ENCODE measurements around the gene GREM2.
A peak's percentile ranks its signal among the peaks of the same experiment; 100 is the strongest.

Gene GREM2

DNA sequence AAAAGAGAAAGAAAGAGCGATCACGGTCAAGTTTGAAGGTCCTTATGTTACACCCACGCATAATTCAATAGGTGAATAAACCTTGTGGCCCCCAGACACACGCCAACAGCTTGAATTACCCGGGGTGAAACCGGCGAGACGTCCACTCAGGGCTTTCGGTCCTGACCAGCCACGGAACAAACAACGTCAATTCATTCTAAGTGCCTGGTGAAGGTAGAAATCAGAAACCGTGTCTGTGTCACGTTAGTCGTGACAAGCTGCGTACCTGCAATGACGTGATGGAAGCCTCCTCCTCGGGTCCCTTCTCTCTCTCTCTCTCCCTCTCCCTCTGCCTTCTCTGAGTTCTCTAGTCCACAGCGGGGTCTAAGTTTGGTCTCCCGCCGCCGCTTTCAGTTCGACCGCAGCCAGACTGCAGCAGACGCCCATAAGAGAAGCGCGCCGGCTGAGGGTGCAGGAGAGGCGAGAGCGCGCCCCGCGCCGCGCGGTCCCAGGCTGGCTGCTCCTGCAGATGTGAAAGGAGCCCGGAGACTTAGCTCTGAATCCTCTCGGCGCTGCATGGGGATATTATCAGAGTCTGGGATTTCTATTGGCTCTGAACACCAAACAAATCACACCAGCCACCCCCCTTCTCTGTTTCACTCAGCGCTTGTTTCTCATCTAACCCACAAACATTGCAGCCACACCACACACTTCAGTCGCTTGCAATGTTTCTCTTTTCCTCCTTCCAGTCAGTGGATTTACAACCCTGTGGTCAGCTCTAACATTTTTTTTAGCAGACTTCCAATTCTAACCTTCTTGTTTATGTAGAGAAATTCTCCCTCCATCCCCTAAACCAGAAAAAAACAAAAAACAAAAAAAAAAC is at the start of gene GREM2:
Gene GREM2, minus strand, starts transcription at position 537 of the 862 bp plus-strand sequence. CDS start 118,680 bp downstream, outside the sequence.
- peak; percentile 68 for DNase-seq

DNA sequence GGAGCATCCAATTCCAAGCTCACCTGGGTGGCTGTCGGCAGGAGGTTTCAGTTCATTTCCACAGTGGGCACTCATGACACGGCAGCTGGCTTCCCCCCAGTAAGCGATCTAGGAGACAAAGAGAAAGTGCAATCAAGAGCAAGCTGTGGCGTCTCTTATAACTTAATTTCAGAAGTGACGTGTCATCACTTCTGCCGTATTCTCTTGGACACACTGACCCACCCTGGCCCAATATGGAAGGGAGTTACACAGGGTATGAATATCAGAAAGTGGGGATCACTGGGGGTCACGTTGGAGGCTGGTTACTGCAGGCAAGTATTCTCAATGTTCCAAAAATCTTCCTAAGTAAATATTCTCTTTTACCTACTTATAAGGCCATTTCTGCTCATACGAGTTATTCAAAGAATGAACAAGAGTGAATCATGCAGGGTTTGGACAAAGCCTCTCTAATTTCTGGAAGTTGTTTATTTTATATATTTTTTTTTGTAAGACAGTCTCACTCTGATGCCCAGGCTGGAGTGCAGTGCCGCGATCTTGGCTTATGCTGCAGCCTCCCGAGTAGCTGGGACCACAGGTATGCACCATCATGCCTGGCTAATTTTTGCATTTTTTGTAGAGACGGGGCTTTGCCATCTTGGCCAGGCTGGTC is 46.5 kb upstream of the GREM2 start:
- DNase-seq, result no peak

DNA sequence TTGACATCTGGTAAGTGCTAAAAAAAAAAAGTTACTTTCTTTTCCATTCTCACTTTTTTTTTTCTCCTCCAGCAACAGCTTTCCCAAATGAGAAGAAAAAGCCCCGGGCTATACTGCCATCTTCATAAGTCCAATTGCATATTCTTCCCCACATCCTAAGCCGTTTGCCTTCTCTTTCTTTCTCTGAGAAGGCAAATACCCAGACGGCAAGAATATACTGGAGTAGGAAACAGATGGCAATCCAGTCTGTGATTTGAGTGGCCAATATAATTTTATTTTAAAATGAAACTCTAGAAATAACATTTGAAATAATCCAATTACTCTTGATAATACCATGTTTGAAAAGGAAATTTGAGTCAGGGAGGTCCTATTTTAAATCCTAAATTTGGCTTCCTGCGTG is 44.6 kb upstream of the GREM2 start:
- DNase-seq, result no peak

DNA sequence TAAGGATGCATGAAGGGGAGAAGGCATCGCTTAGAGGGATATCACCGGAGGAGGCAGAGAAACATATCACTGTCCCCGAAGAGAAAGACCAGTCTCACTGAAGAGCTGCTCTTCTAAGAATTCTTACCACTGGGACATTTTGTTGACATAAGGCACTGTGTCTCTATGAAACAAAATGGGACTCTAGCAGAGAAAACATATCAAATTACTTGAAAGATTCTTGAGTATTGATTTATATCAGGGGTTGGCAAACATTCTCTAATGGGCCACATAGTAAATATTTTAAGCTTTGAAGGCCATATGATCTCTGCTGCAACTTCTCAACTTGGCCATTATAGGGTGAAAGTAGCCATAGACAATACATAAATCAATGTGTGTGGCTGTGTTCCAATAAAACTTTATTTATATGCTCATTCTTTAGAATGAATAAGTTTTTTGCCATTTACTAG is 41.0 kb upstream of the GREM2 start:
- DNase-seq, result peak; percentile 18

DNA sequence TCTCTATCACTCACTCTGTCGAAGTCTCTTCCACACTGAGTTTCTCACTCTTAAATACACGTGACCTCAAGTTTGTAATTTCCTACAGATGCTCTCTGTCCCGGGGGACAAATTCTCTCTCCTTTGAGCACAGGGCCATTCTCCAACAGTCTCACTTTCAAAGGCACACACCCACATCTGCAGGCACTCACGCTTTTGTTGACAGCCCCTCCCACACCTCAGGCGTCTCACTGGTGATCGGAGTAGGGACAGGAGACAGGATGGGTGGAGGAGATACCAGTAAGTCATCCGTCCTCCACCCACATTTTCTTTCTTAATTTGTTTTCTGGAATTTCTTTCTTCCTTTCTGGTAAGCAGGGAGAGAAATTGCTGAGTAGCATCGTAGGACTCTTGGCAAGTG is 40.6 kb upstream of the GREM2 start:
- peak; percentile 18 for DNase-seq

DNA sequence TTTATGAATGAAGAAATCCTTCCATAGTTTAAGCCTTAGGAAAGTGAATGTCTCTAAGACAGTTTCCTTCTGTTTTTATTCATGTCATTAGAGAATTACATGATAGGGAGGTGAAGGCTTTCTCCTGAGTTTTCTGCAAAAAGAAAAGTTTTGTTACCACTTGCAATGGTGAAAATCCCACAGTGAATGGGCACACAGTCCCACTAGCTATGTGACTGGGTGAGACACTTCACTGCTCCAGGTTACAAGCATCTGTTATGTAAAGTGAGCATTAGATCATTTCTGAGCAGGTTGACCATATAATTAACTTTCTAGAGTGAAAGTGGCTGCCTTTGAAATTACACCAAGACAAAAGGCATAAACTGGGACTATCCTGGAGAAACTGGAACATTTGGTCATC is 38.9 kb upstream of the GREM2 start:
- no peak for DNase-seq

DNA sequence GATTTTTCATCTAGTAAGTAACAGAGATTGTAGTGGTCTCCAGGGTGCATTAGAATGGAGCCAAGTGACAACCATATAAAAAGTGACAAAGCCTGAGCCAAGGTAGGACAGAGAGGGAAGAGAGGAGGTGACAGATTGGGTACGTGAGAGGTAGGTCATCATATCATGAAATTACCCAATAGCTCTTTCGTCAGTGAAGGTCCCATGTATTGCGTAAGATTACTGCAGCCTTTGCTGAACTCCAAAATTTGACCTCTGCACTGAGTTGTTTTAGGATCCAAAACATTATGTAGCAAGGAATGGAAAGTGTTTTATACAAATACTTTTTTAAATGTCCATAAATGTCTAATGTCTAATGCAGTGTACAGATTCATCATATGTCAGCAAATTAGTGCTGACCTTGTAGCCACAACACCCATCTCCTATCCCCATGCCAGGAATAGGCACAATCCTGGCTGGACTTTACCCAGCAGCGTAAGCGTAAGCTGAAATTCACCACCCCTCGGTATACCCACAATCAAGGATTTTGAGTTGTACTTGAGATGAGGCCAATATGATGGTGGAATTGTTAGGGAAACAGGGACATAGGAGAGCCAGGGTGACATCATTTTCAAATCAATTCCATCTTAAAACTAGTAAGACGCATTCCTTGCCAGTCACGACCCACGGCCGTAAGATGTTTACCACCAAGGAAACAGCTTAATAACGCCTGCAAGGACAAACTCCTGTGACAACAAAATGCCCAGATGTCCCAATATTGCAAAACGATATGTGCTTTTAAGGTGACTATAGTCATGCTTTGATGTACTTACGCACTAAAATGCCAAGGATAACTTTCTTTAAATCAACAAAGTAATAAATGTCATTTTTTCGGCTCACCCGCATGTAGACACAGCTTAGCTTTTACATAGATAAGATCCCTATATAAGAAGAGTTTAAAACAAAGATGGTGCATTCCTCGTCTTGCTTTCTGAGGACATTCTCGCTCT is 38.1 kb upstream of the GREM2 start:
- DNase-seq, result no peak

DNA sequence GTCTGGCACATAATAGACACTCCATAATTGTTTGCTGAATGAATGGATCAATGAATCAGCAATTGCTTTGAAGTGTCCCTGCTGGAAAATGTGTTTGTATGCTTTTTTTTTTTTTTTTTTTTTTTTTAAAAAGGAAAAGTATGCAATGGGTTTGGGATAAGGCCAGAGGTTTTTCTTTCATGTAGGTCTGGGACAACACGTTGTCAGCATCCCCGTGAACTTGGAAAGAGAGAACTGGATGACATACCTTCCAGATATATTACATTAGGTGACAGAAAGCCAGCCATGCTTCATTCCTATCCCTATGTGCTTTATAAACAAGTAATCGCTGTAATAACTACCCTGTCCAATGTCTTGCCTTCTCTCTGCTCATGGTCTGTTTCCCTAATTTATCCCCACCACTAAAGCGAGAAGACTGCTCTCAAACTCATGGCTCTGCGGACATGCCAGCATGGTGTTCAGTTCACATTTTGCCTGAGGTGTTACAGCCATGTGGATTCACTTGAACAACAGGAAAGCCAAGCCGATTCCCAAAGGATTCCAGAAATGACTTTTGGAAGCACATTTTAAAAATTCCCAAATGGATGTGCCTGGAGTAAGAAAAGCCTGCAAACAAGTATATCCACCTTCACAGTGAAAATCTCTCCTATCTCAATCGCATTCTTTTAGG is 34.8 kb upstream of the GREM2 start:
- peak; percentile 23 for DNase-seq

DNA sequence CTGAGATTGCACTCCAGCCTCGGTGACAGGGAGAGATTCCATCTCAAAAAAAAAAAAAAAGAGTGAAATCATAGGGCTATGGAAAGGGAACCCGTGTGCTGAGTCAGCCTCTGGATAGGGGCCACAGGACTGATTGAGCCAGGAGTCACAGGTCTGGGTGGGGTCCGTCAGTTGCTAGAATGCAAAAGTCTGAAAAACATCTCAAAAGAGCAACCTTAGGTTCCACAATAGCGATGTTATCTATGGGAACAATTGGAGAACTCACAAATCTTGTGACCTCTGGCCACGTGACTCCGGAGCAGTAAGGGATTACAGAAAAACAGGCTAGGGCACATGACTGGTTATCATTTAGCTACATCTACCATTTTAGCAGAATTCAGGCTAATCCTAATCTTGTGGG is 32.8 kb upstream of the GREM2 start:
- no peak for DNase-seq

DNA sequence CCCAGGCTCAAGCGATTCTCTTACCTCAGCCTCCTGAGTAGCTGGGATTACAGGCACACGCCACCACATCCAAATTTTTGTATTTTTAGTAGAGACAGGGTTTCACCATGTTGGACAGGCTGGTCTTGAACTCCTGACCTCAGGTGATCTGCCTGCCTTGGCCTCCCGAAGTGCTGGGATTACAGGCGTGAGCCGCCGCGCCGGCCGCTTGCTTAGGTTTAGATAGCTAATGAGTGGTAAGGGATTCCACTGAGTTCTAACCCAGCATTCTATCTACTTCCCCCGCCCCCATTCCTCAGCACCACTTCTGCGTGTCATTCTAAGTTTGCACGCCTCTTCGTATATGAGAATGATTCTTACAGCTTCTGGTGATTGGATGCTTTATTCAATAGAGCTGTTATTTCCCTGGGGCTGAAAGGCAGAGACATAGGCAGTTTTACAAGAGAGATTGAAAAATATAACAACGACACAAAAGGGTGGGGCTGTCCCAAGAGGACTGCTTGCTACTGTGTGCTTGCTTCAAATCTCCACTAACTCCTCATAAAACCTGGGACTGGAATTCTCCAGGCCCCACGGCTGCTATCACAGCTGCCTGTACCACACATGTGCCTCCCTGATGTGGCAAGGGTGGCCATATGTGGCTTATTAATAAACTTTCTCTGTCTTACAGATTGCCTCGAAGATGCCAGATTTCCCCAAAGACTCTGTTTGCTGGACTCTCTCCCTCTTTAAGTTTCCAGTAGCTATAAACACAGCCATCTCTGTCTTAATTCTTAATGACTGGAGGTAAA is 23.7 kb upstream of the GREM2 start:
- no peak for DNase-seq

DNA sequence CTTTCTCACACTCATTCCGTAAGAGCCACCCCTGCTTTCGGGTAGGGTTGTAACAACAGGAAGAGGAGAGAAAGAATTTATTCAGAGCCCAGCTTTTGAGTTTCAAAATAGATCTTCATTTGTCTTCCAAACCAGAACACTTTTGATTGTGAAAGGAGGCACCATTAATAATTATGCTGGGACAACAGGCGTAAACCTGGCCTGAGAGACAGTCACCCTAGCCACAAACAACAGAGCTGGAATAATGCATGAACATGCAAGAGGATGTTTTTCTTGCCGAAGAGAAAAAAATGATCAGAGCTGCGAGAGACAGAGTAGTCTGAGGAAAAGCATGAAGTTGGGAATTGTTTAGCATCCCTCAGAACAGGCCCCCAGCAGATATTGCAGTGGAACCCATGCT is 18.5 kb upstream of the GREM2 start:
- DNase-seq, result no peak

DNA sequence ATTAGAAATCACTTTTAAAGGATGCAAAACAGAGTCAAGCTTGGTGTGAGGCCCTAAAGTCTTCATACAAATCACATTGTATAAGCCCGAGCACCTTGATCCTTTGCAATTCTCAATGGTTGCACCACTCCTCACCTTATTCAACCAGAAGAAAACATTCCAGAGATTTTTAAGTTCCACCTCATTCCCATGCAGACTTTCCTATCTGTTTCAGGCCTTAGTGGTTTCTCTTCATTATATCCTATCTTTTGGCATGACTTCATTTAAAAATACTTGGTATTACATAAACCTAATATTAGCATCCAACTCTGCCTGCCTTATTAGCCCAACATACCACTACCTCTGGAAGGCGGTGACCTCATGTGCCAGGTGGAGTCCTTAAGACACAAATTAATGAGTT is 9.3 kb upstream of the GREM2 start:
- DNase-seq, result no peak

DNA sequence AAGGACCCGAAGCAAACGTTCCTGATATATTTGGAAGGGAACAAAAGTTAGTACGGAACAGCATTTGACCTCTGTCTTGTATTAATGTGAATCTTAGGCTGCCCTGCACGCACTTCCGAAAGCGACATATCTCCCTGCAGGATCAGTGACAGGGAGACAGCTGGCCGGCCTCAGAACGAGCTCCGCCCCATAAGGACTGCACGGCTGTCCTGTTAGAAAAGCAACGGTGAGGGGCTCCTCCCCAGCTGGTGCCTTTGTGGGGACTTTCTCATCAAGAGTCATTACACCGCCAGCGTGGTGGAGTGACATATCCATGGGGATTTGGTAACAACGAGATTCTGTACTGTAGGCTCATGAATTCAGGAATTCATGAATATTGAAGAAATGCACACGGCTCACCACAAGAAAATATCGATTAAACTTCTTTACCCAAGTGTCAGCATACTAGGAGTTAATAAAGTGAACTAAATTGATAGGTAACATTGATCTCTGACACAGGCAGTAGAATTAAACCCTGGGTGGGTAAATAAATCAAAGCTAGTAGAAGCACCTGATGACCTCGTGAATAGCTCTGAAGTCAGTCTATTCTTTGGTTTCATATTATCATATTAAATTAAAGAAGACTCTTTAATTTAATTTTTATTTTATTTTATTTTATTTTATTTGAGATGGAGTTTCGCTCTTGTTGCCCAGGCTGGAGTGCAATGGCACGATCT is 8.1 kb upstream of the GREM2 start:
- DNase-seq, result peak; percentile 24

DNA sequence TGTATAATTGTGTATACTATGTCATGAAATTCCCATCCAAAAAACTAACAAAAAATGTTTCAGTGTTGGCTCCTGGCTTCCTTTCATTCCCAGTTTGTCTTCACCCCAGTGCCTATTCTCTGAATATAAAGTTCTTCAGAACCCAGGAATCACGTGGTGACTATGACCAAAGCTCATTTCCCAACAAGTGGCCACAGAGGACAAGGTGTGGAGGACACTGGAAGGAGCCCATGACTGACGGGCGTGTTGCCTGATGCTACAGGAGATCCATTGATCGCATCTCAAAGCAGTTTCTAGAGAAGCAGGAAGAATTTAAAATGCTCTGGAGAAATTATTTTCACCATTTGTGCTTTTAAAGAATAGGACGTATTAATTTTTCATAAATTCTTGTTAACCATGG is 7.4 kb upstream of the GREM2 start:
- no peak for DNase-seq

DNA sequence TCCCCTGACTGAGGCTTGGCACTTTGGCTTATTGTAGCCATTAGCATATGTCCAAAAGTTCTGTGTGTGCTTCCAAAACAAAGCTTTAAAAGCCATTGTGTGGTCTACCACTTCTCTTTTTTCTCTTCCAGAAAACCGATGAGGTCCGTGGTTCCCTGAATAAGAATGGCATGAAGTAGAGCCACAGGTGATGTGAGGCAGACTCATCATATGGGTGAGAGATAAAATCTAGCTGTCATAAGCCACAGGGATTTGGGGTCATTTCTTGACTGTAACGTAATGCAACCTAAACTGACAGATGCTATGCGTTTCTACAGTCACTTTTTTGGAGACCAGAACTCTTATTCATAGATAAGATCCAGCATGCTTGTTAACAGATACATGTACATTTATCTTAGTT is 7.0 kb upstream of the GREM2 start:
- no peak for DNase-seq

DNA sequence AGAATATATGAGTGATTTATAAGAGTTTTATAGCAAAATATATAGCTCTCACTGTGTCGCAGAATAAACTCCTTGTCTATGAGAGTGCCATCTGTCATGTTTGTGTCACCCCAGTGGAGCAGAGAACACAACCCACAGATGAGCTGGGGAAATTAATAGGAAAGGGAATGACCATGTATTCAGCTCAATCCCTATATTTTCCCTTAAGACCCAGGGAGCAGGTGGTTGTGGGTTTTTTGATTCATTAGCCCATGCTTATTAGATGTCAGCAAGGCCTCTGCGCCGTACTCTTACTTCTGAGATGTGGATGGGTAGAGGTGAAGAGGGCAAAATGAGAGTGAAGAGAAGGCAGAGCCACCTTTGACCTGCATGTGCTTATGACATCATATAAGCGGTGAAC is 4.1 kb upstream of the GREM2 start:
- DNase-seq, result no peak

DNA sequence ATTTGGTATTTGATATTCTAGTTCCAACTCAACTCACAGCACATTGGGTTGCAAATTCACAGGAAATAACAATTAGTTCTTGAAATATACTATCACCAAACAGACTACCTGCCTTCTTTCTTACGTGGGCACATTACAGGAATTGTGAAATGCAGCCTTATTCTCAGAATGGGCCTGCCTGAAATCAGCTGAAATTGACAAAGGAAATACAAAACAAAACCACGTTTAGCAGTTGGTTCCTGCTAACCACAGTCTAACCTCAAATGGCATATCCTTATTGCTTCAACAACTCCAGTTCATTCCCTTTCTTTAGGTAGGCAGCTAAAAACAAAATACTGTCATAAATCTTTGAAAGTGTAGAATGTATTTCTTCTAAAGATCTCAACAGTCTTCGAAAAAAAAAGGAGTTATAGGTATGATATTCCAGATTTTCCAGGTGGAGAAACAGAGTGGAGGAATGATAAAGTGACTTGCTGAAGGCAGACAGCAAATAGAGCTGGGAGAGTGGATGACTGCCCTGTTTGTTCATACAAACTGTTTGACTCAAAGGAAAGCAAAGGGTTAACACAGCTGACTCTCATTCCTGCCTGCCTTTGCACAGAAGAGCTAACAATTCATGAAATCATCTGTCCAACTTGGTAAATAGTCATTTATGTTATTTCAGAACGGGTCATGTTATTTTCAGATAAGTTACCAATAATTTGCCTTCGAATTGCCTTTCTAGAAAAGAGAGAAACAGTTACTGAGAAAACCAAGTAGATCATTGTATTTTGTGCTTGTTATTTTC is 1.6 kb upstream of the GREM2 start:
- DNase-seq, result no peak

DNA sequence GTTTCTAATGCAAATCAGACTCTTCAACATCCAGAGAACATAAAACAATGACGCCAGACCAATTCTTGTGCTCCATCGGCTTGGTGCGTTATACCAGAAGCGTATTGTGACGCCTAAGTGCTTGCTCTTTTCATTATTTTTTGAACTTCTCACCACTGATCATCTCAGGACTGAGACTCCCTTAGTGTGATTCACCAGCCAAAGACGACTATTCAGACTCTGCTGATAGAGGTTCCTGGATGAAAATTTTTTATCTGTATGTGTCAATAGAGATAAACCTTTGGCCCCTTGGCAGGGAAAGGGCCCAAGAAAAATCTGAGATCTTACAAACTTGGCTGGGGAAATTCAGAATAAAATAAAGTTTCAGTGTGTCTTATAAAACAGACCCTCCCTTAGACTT is 856 bp upstream of the GREM2 start:
- no peak for DNase-seq

DNA sequence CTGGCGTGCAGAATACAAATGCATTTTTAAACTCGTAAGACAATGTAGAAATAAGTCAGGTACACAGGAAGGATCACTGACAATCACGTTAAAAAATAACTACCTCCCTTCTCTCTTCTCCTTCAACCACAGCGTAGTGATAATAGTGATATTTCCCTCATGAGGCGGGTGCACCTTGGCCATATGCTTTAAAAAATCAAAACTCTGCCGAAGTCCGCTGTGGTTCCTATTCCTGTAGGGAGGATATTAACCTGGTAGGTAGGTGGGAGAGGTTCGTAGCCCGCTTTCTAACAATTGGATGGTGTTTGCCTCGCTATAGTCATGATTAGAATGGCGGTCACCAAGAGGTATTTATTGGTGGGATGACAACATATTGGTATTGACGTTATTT is 732 bp downstream of the GREM2 start:
- peak; percentile 31 for DNase-seq

DNA sequence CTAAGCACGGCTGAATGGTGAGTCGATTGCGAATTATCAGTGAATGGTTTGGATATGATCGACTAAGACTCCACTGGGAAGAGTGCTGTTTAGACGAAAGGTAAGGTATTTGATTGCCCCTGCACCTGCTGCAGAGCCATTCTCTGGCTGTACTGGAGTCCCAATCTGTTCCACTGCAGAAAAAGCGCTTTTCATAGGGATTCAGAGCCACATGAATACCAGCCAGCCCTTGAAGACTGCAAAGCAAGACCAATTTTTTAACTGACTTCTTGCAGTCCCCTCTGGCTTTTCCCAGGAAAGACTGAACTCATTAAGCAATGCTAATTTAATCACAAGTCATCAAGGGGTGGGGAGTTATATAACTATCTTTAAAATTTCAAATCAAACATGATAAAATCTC is 1.3 kb downstream of the GREM2 start:
- DNase-seq, result peak; percentile 40

Measured in NCI-H146 (cell line).